ENCODE results near the gene KCNC2.
A peak's percentile ranks its signal among the peaks of the same experiment; 100 is the strongest.

Gene KCNC2

DNA sequence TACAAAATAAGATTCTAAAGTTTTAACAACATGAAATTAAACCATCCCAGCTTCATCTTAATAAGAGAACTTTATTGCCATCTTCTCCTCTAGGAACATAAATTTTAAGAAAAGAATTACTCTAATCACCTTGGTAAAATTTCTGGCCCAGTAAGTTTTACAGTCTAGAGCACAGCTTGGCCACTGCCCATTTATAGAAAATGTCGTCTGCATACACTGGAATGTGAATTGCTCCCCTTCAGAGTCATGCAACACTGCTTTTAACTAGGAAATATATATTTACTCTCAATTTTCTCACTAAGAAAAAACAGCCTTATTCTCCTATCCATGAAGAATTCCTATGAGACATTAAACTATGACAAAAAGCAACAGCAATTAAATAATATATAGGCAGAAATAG lies 48.2 kb downstream of the KCNC2 start:
- no peak for DNase-seq (ENCODE audit: low read depth in 2 of 2)

DNA sequence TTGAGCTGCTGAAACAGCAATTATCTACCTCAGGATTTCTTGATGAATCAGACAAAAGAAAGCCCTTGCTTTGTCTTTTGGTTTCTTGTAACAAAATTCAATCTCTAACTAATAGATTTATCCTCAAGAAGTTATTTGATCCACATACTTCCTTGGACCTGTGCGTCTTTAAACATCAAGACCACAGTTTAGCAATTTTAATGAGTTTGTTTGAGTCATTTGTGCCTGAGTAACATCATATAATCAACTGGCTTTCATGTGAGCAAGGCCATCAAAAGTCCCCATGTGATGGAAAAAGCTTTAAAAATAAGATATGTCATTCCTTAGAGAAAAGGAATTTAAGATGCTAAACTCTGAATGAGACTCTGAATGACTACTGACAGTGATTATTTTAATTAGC lies 52.3 kb downstream of the KCNC2 start:
- DNase-seq (ENCODE audit: low read depth in 2 of 2) = no peak

DNA sequence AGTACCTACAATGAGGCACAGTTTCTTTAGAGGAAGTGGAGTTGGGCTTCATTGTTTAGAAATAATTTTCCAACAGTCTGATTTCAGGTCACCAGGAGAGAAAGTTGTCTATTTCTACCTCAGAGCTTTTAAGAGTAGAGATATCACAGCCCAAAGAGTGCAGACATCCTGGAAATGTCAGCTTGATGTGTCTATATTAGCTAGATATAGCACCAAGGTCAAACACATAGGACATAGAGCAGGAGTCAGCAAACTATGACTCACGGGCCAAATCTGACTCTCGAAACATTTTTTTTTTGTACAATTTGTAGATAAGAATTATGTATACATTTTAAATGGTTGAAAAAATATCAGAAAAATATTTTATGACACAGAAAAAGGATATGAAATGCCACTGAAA lies 53.7 kb downstream of the KCNC2 start:
- DNase-seq (ENCODE audit: low read depth in 2 of 2) = no peak

DNA sequence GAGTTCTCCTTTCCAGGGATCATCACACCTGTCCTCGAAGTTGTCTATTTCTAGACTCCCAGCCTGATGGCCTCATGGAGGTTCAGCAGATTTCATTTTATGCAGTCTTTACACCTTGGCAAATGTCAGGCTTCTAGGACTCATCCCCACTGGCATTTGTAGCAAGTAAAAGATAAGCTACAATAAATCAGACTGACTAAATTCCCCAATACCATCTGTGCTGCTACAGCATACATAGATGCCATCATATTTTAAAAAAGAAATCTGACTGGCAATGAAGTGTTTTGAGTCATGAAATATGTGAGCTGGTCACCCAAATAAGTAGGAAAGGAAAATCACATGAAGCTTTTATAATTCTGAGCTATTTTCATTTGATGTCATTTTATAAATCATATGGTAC lies 55.3 kb downstream of the KCNC2 start:
- no peak for DNase-seq (ENCODE audit: low read depth in 2 of 2)

DNA sequence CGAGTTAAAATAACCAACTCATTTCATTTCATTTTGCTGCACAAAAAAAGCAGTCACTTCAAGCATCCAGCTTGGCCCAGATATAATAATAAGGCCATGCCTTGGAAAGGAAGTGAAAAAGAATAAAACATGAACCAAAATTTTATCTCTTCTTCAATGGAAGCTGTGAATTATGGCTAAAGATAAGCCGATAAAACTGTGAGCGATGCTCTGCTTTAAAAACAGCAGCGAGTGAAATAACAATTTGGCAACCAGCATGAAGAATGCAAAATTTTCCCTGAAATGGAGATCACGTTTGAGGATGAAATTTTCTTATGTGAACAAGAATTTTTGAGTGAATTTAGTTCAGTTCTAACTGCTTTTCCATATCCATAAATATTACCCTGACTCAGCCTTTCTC lies 70.4 kb downstream of the KCNC2 start:
- no peak for DNase-seq (ENCODE audit: low read depth in 2 of 2)

DNA sequence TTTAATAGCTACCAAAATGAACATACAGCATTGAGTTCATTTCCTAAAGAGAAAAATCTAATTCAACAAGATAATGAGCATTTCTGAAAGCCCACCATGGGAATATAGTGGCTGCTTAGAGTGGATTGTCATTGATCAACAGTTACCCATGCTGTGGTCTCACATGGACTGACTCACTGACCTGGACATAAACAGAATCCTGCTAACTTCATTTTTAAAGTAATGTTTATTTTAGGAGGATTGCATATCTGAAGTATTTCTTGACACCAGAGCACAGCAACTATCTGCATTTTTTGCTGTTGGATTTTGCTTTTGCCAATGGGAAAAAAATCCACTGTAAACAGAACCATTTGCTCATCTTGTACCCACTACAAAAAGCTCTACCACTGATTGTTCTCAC lies 71.7 kb downstream of the KCNC2 start:
- no peak for DNase-seq (ENCODE audit: low read depth in 2 of 2)

DNA sequence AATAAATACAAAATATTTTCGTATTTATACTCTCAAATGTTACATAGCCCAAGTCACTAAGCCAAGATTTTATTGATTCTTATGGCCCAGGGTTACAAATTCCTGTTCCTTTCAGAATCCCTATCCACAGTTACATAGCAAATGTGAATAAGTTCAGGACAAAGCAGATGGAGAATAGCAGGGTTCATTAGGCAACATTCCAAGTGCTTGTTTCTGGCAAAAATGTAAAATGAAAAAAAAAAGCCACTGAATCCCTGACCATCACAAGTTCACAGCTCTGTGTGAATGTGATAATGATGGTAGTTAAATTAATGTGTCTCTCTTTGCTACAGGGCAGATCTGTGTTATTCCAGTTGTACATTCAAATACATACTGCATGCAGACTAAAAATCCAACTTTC lies 74.6 kb downstream of the KCNC2 start:
- DNase-seq (ENCODE audit: low read depth in 2 of 2) = no peak

DNA sequence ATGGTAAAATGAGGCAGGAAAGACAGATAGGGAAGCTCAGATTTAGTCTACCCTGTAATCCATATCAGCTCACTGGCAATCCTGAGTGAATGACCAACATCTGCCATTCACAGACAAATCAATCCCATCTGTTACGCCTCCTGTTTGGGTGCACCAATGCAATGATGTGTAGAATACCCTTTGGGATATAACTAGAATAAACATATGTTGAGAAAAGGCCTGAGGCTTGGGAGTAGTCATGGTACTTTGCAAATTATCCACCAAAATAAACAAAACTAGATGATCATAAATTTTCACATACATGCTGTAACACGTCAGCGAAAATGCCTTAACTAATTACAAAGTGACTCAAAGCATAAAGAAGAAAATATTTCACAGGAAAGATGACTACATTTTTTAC lies 78.8 kb downstream of the KCNC2 start:
- no peak for DNase-seq (ENCODE audit: low read depth in 2 of 2)

DNA sequence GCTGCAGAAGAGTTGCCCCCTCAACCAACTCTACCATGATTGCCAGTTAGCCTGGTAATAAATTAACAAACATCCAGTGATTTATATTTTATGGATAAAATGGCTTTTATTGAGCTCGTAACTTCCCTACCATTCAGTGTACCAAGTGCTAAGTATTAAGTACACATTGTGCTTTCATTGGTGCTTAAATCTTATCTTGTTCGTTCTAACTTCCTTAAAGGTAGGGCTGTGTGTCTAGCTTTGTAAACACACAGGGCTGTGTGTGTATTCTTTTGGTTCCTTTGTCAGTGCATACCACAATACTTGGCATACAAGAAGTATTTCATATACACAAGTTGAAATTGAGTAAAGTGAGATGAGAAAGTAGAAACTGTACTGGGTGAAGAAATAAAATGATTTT lies 80.4 kb downstream of the KCNC2 start:
- DNase-seq (ENCODE audit: low read depth in 2 of 2) = no peak

DNA sequence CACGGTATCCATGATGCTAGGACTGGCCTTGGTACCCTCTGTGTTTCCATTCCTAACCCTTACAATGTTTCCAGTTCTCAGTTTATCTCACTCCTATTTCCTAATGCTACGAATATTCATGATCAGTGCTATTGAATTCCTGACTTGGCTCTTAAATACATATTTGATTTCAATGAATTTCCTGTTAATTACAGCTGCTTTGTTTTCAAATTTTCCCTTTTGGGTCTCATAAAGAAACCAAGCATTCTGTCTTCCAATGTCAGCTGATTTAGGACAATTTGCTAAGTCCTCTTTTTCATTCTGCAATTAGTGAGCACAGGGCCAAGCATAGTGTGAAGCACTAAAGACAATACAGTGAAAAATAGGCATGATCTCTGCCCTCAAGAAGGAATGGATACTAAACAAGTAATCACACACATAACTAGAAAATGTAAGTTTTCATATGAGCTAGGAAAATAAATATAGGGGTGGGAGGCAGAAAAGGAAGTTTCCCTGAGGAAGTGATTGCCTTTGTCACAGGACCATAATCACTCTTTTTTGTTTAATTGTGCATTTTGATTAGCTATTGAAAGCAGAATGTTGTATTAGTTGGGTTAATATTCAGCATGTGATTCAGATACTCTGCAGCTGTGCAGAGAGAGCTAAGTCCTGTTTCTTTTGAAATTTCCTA lies 88.5 kb downstream of the KCNC2 start:
- DNase-seq (ENCODE audit: low read depth in 2 of 2) = no peak

DNA sequence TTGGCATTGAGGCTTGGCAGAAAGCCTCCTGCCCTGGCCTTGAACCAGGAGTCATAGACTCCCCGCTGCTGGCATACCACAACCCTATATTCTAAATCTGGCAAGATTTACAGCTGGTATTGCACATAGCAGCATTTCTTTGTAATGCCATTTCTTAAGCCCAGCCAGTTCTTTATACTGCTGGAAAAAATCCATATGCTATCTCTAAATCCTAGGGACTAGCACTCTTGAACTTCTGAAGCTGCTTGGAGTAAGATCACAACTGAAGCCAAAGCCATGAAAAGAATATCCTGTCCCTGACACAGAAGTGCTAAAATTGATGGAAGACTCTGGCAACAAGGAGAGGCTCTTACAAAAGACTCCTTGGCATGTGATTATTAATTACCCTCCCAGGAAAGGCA lies 89.3 kb downstream of the KCNC2 start:
- no peak for DNase-seq (ENCODE audit: low read depth in 2 of 2)

DNA sequence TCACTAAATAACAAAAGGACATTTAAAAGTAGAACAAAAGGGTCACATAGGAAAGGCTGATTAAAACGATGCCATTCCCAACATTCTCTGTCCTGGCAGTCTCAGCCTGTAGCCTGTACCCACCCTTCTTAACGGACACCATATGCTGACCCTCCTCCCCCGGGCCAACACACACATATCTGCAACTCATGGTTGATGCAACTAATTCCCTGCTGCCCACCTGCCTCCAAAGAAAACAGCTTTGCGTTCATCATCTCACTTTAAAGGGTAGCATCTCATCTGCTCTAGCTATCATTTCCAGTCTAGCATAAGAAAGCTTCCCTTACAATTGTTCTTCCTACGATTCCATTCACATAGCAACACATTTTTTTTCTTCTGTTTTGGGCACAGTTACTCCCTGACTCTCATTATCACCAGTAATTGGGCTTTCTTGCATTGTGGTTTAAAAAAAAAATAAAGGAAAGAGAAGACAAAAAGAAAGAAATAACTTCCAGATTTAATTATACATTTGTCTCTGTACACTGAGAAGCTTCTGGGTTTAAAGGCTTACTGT lies 92.9 kb downstream of the KCNC2 start:
- no peak for DNase-seq (ENCODE audit: low read depth in 2 of 2)

DNA sequence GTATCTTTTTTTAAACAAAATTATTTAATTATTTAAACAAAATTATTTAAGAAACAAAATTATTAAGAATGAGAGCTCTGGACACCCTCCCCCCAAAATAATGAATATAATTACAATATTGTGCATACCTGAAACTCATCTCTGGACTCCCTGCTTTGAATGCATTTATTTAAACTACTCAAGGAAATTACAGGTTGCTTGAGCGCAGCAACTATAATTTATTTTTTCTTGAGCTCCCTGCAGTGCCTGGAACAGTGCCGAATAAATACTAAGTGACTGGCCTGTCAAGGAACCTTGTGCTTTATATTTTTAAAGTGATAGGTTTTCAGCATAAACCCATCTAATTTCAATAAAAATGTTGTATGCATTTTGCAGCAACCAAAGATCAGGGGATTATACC lies 93.9 kb downstream of the KCNC2 start:
- no peak for DNase-seq (ENCODE audit: low read depth in 2 of 2)

DNA sequence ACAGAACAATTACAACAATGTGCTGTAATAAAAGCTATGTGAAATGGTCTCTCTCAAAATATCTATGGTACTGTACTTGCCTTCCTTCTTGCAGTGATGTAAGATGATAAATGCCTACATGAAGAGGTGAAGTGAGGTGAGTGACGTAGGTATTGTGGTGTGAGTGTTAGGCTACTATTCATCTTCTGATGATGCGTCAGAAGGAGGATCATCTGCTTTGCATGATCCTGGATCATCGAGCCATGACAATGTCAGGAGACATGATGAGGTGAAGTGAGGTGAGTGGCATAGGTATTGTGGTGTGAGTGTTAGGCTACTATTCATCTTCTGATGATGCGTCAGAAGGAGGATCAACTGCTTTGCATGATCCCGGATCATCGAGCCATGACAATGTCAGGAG lies 105.8 kb downstream of the KCNC2 start:
- no peak for DNase-seq (ENCODE audit: low read depth in 2 of 2)

DNA sequence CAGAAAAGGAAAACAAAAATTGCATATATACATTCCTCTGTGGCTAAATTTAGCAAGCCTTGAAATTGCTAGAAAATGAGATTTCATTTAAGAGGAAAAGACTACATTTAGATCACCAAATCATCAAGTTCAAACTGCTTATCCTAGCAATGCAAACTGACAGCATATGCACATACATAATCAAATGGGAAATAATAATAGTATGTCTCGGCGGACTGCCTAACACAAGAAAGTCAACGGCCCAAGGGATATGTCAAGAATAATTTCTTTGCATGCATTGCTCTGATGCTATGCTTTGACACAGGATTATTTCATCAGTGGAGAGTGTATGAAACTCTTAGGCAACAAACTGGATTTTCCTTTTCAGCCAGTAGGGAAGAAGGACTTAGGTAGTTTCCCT lies 107.9 kb downstream of the KCNC2 start:
- DNase-seq (ENCODE audit: low read depth in 2 of 2) = no peak

DNA sequence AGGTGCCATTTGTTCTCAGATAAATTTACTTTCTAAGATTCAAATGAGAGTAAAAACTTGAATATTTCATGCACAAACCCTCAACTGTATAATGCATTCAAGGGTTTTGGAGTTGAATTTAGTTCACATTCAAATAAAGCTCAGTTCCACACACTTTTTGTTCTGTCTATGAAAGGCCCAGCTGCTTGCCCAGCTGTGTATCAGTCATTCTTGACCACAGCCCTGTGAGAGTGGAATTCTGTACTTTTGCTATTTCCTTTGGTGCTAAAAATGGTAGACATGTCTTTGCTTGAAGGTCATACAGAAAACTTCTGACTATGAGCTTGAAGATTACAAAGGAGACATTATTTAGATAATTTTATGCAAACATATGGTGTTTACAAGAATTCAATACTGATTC lies 110.4 kb downstream of the KCNC2 start:
- no peak for DNase-seq (ENCODE audit: low read depth in 2 of 2)

DNA sequence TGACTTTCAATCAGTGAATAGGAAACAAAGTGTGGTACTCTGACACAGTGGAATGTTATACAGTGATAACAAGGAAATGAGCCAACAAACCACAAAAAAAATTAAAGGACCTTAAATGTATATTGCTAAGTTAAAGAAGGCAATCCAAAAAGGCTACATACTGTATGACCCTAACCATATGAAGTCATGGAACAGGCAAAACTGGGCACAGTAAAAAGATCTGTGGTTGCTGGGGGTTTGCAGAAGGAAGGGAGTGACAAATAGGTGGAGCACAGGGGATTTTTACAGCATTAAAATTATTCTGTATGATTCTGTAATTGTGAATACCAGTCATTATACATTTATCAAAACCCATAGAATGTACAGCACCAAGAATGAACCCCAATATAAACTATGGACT lies 112.6 kb downstream of the KCNC2 start:
- DNase-seq (ENCODE audit: low read depth in 2 of 2) = no peak

DNA sequence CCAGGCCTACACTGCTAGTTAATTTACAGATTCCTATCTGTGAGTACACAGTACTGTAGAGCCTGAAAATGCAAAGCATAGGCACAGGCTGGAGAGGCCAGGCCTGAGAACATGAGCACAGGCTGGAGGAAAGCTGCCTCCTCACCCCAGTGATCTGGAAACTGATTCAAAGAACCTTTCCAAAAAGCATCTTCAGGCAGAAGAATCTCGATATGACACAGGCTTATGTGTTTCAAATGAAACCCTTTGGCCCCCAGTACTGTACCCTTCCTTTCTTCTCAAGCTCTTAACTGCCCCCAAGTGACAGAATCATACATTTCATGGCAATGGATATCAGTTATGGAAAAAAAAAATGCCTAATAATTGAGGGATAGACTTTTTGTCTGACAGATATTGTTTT lies 122.0 kb downstream of the KCNC2 start:
- DNase-seq (ENCODE audit: low read depth in 2 of 2) = no peak

DNA sequence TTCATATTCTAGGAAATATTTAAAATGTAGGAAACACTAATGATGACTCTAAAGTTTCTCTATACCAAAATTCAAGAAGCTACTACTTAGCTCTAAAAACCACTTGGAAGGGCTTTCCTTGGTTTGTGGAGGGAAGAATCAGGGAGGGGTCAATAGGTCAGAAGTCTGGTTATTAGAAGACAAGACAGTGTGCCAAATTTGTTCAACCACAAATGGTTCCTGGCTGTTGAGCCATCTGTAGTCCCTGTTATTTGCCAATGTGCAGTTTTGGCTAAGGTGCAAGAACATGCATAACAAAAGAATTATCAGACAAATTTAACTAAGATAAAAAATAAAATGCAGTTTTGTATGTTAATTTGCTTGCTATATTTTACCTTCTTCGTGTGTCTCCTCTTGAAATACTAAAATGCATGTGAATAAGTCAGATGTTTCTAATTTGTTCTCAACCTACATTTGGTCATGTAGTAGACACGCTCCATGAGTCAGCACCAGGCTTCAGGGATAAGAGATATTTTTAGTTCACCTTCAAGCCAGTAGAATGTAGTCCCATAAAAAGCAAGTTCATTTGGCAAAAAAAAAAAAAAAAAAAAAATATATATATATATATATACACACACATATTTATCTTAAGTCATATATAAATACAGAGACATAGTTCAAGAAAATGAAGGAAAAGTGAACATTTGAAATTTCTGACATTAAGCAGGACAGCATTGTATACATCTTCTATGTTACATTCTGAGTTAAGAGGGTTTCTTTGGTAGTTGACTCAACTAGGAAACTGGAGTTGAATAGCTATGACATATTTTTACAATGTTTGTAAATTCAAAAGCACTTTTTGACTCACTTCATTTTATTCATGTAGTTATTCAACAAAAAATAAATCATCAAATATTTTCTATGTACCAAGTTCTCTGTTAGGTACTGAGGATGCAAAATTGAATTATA lies 123.3 kb downstream of the KCNC2 start:
- DNase-seq (ENCODE audit: low read depth in 2 of 2) = peak; percentile 61 to 66

DNA sequence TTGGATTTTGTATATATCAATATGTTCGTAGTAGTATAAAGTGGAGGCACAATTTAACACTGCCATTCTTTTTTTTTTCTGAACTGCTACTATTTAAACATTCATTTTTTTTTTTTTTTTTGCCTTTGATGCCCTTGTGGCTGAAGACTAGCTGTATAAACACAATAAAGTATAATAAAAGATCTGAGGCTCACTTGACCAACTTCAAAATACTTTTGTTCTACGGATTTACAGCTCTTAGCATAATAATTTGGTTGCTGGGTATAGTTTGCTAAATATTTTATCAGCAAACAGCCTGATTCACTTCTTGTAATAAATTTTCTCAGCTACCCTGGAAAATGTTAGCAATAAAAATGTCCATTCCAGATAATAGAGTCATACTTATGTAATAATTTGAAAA lies 128.3 kb downstream of the KCNC2 start:
- DNase-seq (ENCODE audit: low read depth in 2 of 2) = no peak

DNA sequence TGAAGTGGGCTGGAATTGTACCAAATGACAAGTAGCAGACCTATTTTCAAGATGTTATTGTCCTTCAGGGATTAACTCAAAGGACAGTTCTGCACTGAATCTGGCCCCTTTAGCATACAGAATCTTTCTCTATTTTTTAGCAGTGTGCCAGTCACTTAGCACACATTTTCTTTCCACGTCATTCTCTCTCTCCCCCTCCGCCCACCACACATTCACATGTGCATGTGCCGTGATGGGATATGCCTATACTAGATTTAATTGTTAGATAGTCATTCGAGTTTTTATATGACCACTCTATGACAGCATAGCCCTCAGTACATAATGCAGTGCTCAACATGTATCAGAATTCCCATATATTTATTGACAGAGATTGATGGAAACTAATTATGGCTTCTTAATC lies 129.1 kb downstream of the KCNC2 start:
- DNase-seq (ENCODE audit: low read depth in 2 of 2) = no peak

DNA sequence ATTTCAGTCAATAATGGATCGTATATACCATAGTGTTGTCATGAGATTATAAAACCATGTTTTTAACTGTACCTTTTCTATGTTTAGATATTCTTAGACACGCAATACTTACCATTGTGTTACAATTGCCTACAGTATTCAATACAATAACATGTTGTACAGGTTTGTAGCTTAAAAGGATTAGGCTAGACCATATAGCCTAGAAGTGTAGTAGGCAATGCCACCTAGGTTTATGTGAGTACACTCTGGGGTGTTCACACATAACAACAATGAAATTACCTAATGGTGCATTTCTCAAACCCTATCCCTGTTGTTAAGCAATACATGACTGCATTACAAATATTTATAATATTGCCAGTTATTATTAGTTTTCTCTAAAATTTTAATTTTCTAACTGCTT lies 144.2 kb downstream of the KCNC2 start:
- DNase-seq (ENCODE audit: low read depth in 2 of 2) = no peak

DNA sequence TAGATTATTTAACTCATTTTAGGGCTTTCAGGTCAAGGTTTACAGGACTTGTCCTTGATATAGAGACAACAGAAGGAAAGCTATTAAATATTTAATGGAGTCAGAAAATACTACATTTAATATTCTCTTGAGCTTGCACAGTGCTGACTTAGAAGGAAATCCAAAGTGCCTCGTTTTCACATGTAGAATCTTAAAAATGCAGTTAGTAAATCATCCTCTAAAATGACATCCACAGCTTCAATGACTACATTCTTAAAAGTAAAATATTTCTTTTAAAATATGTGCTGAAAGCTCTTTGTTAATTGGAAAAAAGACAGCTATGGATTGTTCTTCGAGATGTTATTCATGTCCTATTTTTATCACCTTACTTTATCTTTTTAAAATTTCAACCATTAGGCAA lies 146.9 kb downstream of the KCNC2 start:
- DNase-seq (ENCODE audit: low read depth in 2 of 2) = no peak
